Kidney epithelial cell (primary cell): ENCODE data around the gene SCN9A. TPM values are rescaled to one million over a fixed set of nuclear protein-coding genes. Genes with fewer than 3 reads are reported as not detected.

Source experiments
- DNase-seq: peaks from one replicate; pipeline ENCODE4 v3.0.0-alpha.2; 2010; ENCODE audit warnings: low read depth
- H3K27me3 ChIP-seq: 2 replicates; pipeline ENCODE4 v1.6.0; 2011; ENCODE audit warnings: low read length; ENCODE audit not compliant: control insufficient read depth, insufficient read depth
- H3K36me3 ChIP-seq: 2 replicates; pipeline ENCODE4 v1.5.1; 2011; ENCODE audit warnings: low read length; ENCODE audit not compliant: control insufficient read depth, insufficient read depth
- H3K4me3 ChIP-seq: 2 replicates; pipeline ENCODE4 v1.5.1; 2011; ENCODE audit warnings: low read depth, mild to moderate bottlenecking, control low read depth, low read length
- total RNA-seq: library from RNA; depleted of rRNA; stranded (reverse); fragments of >200 nt; gene quantifications from 2 replicates; pipeline ENCODE4 v1.2.3, GENCODE V29; 2015
- TF ChIP-seq, protein P1 (sequence below): IDR thresholded peaks from 2 replicates; pipeline ENCODE4 v1.5.1; 2011; ENCODE audit warnings: mild to moderate bottlenecking, moderate library complexity, low read length, control low read depth, inconsistent platforms; ENCODE audit not compliant: insufficient read depth, poor library complexity, severe bottlenecking

Gene SCN9A
- total RNA-seq, 1 donor from 2014 or later = 8.1 TPM

DNA sequence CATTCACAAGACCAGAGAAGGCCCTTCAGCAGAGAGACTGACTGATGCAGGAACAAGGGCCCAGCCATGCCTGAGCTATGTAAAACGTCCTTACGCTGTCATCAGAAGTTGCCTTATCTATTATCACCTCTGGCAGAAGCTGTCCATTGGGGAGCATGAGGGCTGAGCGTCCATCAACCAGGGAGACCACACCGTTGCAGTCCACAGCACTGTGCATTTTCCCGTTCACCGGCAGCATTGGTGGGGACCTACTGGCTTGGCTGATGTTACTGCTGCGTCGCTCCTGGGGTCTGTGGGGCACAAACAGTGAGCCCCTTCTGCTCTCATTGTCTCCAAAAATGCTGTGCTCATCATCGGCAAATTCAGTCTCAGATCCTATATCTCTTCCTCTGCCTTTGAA, 91.4 kb downstream of the SCN9A start:
- no peak for DNase-seq
- TF ChIP-seq, protein P1, sequence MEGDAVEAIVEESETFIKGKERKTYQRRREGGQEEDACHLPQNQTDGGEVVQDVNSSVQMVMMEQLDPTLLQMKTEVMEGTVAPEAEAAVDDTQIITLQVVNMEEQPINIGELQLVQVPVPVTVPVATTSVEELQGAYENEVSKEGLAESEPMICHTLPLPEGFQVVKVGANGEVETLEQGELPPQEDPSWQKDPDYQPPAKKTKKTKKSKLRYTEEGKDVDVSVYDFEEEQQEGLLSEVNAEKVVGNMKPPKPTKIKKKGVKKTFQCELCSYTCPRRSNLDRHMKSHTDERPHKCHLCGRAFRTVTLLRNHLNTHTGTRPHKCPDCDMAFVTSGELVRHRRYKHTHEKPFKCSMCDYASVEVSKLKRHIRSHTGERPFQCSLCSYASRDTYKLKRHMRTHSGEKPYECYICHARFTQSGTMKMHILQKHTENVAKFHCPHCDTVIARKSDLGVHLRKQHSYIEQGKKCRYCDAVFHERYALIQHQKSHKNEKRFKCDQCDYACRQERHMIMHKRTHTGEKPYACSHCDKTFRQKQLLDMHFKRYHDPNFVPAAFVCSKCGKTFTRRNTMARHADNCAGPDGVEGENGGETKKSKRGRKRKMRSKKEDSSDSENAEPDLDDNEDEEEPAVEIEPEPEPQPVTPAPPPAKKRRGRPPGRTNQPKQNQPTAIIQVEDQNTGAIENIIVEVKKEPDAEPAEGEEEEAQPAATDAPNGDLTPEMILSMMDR = no peak
- H3K4me3 ChIP-seq = no peak overlapping the region
- H3K36me3 ChIP-seq = no peaks in the 10 kb centered on the region
- no peaks in the 10 kb centered on the region for H3K27me3 ChIP-seq

DNA sequence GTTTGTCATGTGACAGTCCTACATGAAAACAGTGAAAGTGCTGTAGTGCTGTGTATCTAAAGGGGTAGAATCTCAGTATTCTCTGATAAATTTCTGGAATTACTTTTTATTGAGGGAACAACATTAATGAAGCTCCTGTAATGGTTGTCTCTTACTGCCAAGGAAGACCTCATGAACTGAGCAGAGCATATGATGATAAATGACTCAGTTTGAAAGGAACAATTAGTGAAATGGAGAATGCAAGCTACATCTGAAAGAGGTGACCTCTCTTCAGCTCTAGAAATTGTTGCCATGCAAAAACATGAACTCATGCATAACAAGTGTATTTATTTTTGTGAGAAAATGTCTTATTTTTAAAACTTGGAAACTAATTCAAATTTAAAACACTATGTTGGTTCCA, 93.6 kb downstream of the SCN9A start:
- DNase-seq = no peak
- TF ChIP-seq, protein P1 = no peak
- Histone ChIP-seq H3K27me3 (no peaks in the 10 kb centered on the region), H3K36me3 (no peaks in the 10 kb centered on the region), H3K4me3 (no peak overlapping the region)

DNA sequence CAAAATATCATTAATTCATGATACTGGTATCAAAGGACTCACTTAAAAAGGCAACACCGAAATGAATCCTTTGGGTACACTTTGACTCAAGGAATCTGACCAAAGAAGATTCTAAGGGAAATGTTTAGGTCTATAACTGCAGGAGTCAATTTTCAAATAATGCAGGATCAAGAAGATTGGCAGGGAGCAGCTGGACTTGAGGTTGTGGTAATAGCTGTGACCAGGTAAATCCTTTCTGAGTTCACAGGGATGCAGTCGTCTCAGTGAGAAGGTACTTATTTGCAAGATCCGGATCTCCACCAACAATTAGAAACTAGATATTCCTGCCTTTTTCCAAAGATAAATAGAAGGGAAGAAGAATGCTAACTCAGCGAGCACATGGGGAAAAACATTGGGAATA, 96.9 kb downstream of the SCN9A start:
- H3K27me3 ChIP-seq = no peaks in the 10 kb centered on the region
- TF ChIP-seq, protein P1 = no peak
- no peaks in the 10 kb centered on the region for H3K36me3 ChIP-seq
- no peak for DNase-seq
- no peak overlapping the region for H3K4me3 ChIP-seq

DNA sequence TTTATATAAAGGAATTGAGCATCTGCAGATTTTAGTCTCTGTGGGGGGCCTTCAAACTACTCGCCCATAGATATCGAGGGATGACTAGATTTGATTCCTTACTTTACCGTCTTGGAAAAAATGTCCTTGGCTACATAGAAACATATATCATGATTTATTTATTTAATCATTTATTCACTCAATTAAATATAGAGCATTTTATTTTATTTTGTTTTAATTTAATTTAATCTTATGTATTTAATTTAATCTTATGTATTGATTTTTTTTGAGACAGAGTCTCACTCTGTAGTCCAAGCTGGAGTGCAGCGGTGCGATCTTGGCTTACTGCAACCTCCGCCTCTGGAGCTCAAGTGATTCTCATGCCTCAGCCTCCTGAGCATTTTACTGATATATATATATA, 105.4 kb downstream of the SCN9A start:
- H3K36me3 ChIP-seq = no peaks in the 10 kb centered on the region
- no peaks in the 10 kb centered on the region for H3K27me3 ChIP-seq
- H3K4me3 ChIP-seq = no peak overlapping the region
- TF ChIP-seq, protein P1 = no peak
- no peak for DNase-seq

DNA sequence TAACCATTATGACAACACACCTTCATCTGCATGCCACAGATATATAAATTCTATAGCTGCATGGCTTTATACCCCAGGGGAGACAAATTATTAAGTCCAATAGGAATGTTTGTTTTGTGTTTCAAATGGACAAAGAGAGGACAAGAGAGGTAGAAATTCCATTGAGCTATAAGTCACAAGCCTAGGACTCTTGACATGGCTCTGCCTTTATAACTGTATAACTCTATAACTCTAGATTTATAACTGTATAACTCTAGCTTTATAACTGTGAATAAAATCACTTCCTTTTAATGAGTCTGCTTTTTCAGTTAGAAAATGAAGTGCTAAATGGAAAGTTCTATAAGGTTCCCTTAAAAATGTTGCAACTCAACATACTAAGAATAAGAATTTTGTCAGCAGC, 106.4 kb downstream of the SCN9A start:
- Histone ChIP-seq H3K27me3 (no peaks in the 10 kb centered on the region), H3K36me3 (no peaks in the 10 kb centered on the region), H3K4me3 (no peak overlapping the region)
- no peak for DNase-seq
- TF ChIP-seq, protein P1 = no peak

DNA sequence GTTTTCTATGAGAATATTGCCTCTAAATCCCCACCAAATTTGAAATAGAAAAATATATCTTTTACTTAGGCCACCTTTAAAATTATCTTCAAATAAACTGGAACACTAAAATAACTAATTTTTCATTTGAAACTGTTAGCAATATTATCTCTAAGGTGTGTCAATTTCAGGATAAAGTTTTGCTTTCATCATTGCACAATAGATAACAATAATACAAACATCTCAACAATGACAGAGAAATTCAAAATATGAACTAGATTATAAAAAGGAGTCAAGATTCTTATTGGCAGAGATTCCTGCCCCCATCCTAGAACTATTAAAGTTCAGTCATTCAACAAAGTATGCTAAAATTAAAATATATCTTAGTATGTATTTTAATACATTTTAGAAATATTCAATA, 117.9 kb downstream of the SCN9A start:
- Histone ChIP-seq H3K27me3 (no peaks in the 10 kb centered on the region), H3K36me3 (no peaks in the 10 kb centered on the region), H3K4me3 (no peak overlapping the region)
- TF ChIP-seq, protein P1 = no peak
- DNase-seq = no peak
